ENCODE measurements around the gene PSTPIP2.
"Not testable (repeated sequence)": the region's sequence is repeated elsewhere in the genome, so short reads cannot be mapped to it uniquely, and the experiment has no call there.

PSTPIP2 gene

GRCh38 chr18:46071653-46072375 lies at the start of gene PSTPIP2:
TSS of gene PSTPIP2 (minus strand) at chr18:46072260. CDS start at chr18:46072188, 72 bp downstream.
- in situ Hi-C loops (cut with MboI; ENCODE audit: low pct_unique_long_range_greater_than_20kb, low sequenced_read_pairs): loop anchor here (25.0 kb wide), 1 partner anchor 410 kb away; no protein-coding TSS in a partner anchor
- DNase-seq: peak; percentile 58

DNA sequence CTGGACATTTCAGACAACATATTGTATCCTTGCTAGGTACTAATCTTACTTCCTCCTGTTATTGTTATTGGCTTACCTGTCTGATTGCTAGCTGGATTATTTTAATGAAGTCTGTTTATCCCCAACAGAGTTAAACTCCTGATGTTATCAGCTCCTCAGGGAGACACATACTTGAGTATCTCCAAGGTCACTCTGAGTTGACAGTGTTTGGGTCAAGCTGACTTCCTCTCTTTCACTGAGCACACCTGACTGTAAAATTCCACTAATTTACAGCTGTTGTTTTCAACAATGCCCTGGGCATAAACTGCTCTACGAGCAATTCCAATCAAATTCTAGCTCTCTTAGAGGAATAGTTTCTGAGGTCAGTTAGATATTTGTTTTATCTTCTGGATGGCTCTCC lies 41.7 kb upstream of the PSTPIP2 start:
- in situ Hi-C loops (cut with MboI; ENCODE audit: low pct_unique_long_range_greater_than_20kb, low sequenced_read_pairs): no loop called here
- DNase-seq: no peak

DNA sequence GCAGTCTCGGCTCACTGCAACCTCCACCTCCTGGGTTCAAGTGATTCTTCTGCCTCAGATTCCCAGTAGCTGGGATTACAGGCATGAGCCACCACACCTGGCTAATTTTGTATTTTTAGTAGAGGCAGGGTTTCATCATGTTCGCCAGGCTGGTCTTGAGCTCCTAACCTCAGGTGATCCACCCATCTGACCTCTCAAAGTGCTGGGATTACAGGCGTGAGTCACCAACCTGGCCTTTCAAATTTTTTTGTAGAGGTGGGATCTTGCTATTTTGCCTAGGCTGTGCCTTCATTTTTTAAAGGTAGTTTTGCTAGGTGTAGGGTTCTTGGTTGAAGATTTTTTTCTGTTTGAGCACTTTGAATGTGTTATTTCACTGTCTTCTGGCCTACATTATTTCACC lies 38.3 kb upstream of the PSTPIP2 start:
- in situ Hi-C loops (cut with MboI; ENCODE audit: low pct_unique_long_range_greater_than_20kb, low sequenced_read_pairs): no loop called here
- no peak for DNase-seq

DNA sequence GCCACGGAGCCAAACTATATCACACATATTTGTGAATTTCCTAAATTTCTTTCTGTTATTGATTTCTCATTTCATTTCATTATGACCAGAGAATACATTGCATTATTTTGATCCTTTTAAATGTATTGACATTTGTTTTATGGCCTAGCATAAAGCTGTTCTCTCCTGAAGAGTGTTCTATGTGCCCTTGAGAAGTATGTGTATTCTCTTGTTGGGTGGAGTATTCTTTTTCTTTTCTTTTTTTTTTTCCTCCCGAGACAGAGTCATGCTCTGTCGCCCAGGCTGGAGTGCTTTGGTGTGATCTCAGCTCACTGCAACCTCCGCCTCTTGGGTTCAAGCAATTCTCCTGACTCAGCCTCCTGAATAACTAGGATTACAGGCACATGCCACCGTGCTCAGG lies 37.3 kb upstream of the PSTPIP2 start:
- no peak for DNase-seq
- in situ Hi-C loops (cut with MboI; ENCODE audit: low pct_unique_long_range_greater_than_20kb, low sequenced_read_pairs): no loop called here

DNA sequence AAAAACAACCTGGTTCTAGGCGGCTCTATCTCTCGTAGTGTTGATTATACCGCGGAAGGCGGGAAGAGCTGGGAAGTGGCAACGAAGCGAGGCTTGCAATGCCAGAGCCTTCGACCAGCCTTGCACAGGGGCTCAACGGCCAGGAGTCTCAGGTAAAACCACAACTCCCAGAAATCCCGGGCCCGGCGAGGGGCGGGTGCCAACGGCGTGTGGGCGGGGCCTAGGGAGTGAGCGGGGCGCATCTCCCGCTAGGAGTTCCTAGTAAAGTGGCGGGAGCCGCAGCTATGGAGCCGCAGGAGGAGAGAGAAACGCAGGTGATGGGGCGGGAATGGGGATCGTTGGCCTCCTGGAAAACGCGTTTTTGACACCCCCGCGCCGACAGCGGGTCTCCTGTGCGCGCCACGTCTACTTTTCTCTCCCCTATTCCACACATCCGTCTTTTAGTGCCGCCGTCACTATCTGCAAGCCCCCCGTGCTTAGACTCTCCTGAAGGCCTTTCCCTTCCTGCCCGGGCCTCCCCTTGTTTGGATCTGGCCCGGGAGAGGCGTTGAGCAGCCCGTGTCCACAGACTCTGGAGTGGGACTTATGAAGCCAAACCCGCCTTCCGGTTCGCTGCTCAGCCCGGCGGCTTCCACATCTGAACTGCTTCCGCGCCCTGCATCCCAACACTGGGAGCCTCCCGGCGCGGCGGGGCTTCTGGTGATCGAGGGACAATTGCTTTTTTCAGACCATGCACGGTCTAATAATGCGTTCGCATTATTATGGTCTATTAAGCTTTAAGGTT lies 32.3 kb upstream of the PSTPIP2 start, which contains the start of gene HAUS1:
Gene HAUS1, plus strand, starts transcription at position 258 of the 784 bp plus-strand sequence. Its CDS starts 27 bp downstream, at position 285.
- in situ Hi-C loops (cut with MboI; ENCODE audit: low pct_unique_long_range_greater_than_20kb, low sequenced_read_pairs): no loop called here
- peak; percentile 91 for DNase-seq

GRCh38 chr18:46099463-46099862 lies 27.4 kb upstream of the PSTPIP2 start:
- DNase-seq: no peak
- in situ Hi-C loops (cut with MboI; ENCODE audit: low pct_unique_long_range_greater_than_20kb, low sequenced_read_pairs): no loop called here

DNA sequence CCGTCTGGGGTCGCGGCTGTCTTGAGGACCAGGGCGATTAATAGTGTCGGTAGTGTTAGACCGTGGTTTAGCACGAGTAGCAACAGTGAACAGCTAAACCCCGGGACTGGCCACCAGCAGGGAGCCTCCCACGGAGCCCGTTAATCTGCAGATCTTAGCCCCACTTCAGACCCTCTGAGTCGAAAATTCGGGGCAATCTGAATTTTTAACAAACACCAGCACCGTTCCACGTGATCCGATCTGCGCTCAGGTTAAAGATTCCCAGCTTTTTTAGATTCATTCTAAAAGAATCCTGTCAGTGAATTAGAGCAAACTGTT lies 26.5 kb upstream of the PSTPIP2 start:
- in situ Hi-C loops (cut with MboI; ENCODE audit: low pct_unique_long_range_greater_than_20kb, low sequenced_read_pairs): no loop called here

GRCh38 chr18:46097801-46098615 lies 25.9 kb upstream of the PSTPIP2 start, which contains the start of gene ATP5F1A:
TSS of gene ATP5F1A (minus strand) at chr18:46098296. CDS start at chr18:46098231, 65 bp downstream.
- peak; percentile 80 for DNase-seq
- in situ Hi-C loops (cut with MboI; ENCODE audit: low pct_unique_long_range_greater_than_20kb, low sequenced_read_pairs): no loop called here

More for the DNA sequence above, 26.5 kb upstream of the PSTPIP2 start:
- no peak for DNase-seq

GRCh38 chr18:46097431-46097800 lies 25.4 kb upstream of the PSTPIP2 start:
- in situ Hi-C loops (cut with MboI; ENCODE audit: low pct_unique_long_range_greater_than_20kb, low sequenced_read_pairs): no loop called here
- no peak for DNase-seq

- DNase-seq: peak; percentile 41
- in situ Hi-C loops (cut with MboI; ENCODE audit: low pct_unique_long_range_greater_than_20kb, low sequenced_read_pairs): no loop called here
These were observed 24.7 kb upstream of the PSTPIP2 start for GRCh38 chr18:46096651-46097300.

- in situ Hi-C loops (cut with MboI; ENCODE audit: low pct_unique_long_range_greater_than_20kb, low sequenced_read_pairs): no loop called here
- no peak for DNase-seq
These were observed 23.5 kb upstream of the PSTPIP2 start for GRCh38 chr18:46095532-46095931.

- in situ Hi-C loops (cut with MboI; ENCODE audit: low pct_unique_long_range_greater_than_20kb, low sequenced_read_pairs); DNase-seq: not testable (repeated sequence)
These were observed 16.4 kb upstream of the PSTPIP2 start for GRCh38 chr18:46088501-46088900.

DNA sequence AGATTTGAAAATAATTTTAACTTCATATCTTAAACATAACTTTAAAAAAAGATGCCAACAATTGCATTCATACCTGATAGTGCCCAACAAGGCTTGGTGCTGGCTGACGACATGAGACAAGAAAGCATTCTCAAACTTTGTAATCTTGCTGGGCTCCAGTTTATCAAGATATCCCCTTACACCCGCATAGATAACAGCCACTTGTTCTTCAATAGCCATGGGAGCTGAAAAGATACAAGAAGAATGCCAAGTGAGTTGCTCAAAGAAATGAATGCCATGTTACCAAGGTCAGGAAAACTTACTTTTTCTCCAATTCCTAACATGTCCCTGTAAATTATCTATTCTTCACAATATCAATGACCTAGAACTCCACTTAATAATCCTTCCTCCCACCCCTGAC lies 12.4 kb upstream of the PSTPIP2 start:
- in situ Hi-C loops (cut with MboI; ENCODE audit: low pct_unique_long_range_greater_than_20kb, low sequenced_read_pairs): no loop called here
- DNase-seq: no peak

DNA sequence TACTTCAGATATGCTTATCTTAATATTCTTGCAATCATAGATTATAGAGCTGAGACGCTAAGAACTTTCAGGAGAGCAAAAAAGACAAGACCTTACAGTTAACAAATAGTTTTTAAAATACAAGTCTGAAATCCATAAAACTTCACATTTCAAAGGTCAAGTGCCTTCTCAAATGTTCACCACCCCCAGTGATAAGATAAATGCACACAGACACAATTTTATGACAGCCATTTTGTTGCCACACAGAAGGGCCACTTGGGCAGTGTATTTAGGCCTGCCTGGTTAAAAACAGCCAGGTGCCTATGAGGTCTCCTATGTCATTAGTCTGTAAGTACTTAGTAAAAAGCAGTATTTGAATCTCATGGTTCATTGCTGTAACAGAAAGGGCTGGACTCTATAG lies 8.1 kb upstream of the PSTPIP2 start:
- no peak for DNase-seq
- in situ Hi-C loops (cut with MboI; ENCODE audit: low pct_unique_long_range_greater_than_20kb, low sequenced_read_pairs): no loop called here

GRCh38 chr18:46079336-46079735 lies 7.3 kb upstream of the PSTPIP2 start:
- no peak for DNase-seq
- in situ Hi-C loops (cut with MboI; ENCODE audit: low pct_unique_long_range_greater_than_20kb, low sequenced_read_pairs): no loop called here

- peak; percentile 89 for DNase-seq
- in situ Hi-C loops (cut with MboI; ENCODE audit: low pct_unique_long_range_greater_than_20kb, low sequenced_read_pairs): loop anchor here (25.0 kb wide), 1 partner anchor 411 kb away; no protein-coding TSS in a partner anchor
These were observed 1.6 kb upstream of the PSTPIP2 start for GRCh38 chr18:46073474-46074331.

- no peak for DNase-seq
- in situ Hi-C loops (cut with MboI; ENCODE audit: low pct_unique_long_range_greater_than_20kb, low sequenced_read_pairs): loop anchor here (25.0 kb wide), 1 partner anchor 411 kb away; no protein-coding TSS in a partner anchor
These were observed 899 bp upstream of the PSTPIP2 start for GRCh38 chr18:46072959-46073358.

DNA sequence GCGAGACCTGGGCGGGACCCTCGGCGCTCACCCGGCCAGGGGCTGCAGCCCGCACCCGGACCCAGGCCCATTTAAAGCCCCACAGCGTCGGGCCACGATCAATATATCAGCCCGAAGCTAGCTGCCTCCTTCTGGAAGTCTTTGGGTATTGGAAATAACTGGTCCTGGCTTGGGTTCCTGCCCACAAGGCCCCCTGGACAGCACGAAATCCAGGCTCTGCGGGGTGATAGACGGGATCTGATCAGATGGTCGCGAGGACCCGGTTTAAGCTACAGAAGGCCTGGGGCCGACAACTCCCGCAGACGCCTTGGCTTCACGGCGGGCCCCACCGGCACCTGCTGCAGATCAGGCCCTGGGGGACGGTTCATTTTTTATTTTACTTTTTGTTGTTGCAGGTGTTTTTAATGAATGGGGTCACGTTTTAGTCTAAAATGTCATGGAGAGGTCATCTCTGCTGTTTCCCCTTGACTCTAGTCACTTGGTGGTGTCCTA lies 362 bp upstream of the PSTPIP2 start:
- in situ Hi-C loops (cut with MboI; ENCODE audit: low pct_unique_long_range_greater_than_20kb, low sequenced_read_pairs): loop anchor here (25.0 kb wide), 1 partner anchor 410 kb away; no protein-coding TSS in a partner anchor
- no peak for DNase-seq

Data from KBM-7 (cell line).